ENCODE data around the gene IL1RAPL1.

- TF ChIP-seq, protein P1, sequence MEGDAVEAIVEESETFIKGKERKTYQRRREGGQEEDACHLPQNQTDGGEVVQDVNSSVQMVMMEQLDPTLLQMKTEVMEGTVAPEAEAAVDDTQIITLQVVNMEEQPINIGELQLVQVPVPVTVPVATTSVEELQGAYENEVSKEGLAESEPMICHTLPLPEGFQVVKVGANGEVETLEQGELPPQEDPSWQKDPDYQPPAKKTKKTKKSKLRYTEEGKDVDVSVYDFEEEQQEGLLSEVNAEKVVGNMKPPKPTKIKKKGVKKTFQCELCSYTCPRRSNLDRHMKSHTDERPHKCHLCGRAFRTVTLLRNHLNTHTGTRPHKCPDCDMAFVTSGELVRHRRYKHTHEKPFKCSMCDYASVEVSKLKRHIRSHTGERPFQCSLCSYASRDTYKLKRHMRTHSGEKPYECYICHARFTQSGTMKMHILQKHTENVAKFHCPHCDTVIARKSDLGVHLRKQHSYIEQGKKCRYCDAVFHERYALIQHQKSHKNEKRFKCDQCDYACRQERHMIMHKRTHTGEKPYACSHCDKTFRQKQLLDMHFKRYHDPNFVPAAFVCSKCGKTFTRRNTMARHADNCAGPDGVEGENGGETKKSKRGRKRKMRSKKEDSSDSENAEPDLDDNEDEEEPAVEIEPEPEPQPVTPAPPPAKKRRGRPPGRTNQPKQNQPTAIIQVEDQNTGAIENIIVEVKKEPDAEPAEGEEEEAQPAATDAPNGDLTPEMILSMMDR (conservative IDR thresholded peaks at IDR 0.05; ENCODE audit: low read length), result no peak
- TF ChIP-seq EZH2phosphoT487 (IDR thresholded peaks at IDR 0.05; ENCODE audit: borderline replicate concordance), result no peak
Observed at GRCh38 chrX:29962061-29962460, 1374.8 kb downstream of the IL1RAPL1 start.
